Renal cortical epithelial cell (primary cell): ENCODE measurements around the gene MXI1. TPM values are rescaled to one million over a fixed set of nuclear protein-coding genes. Genes with fewer than 3 reads are reported as not detected.
"Not testable (repeated sequence)": the region's sequence is repeated elsewhere in the genome, so short reads cannot be mapped to it uniquely, and the experiment has no call there.

Source experiments
- DNase-seq: peaks from one replicate; pipeline ENCODE4 v3.0.0-alpha.2; 2011; ENCODE audit warnings: low read depth
- total RNA-seq: library from RNA; depleted of rRNA; stranded (reverse); fragments of >200 nt; gene quantifications from 2 replicates; pipeline ENCODE4 v1.2.3, GENCODE V29; 2014

Gene MXI1
- total RNA-seq, 1 donor from 2014 or later = 37.2 TPM

DNA sequence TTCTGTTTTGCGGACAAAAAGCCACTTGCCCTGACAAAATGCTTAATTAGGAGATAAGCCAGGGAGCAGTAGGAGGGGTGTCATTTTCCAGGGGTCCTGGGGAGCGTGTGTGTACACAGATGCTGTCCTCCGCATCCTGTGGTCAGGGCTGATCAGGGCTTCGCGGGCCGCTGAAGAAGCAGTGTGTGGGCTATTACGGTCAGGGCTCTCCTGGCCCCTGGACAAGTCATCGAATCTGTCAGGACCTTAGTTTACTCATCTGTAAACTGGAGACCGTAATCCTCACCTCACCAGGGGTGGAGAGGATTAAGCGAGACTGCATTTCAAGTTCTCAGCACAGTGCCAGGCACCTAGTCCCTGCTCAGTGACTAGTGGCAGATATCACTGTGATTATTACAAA is 26.0 kb upstream of the MXI1 start:
- DNase-seq = no peak

DNA sequence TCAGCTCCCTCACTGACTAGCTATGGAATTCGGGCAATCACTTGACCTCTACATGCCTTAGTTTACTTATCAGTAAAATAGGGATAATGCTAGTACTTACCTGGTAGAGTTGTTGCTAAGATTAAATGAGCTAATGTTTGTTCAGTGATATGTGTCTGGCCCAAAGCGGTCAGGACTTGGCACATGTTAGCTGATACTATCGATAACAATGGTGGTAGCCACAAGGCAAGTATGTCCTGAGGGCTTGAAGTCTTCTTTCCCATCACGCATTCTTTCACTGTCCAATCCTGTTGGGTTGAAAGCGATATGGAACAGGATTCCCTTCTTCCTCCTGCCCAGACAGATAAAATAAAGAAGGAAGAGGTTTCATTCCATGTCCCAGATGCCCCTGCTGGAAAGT is 25.5 kb upstream of the MXI1 start:
- DNase-seq = no peak

DNA sequence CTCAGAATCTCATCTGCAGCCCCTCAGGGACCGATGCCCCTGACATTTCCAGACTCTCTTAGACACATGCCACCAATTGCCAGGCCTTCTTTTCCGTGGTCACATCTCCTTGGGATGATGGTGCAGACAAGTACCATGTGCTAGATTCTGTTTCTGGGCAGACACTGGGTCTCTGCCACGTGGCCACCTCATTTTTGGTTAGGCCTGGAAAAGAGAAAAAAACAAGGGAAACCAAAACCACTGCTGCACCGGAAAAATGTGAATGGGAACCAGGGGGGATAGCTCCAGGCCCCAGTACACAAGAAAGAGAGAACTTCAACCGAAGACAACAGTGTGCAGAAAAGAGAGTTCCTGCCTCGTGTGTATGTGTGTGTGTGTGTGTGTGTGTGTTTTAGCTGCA is 23.0 kb upstream of the MXI1 start:
- no peak for DNase-seq

DNA sequence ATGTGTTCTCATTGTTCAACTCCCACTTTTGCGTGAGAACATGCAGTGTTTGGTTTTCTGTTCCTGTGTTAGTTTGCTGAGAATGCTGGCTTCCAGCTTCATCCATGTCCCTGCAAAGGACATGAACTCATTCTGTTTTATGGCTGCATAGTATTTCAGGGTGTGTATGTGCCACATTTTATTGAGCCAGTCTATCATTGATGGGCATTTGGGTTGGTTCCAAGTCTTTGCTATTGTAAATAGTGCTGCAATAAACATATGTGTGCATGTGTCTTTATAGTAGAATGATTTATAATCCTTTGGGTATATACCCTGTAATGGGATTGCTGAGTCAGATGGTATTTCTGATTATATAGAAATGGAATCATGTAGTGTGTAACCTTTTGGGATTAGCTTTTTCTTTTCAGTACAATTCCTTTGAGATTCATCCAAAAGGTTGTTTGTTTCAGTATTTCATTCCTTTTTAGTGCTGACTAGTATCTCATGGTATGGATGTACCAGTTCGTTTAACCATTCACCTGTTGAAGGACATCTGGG is 21.7 kb upstream of the MXI1 start:
- not testable (repeated sequence) for DNase-seq

DNA sequence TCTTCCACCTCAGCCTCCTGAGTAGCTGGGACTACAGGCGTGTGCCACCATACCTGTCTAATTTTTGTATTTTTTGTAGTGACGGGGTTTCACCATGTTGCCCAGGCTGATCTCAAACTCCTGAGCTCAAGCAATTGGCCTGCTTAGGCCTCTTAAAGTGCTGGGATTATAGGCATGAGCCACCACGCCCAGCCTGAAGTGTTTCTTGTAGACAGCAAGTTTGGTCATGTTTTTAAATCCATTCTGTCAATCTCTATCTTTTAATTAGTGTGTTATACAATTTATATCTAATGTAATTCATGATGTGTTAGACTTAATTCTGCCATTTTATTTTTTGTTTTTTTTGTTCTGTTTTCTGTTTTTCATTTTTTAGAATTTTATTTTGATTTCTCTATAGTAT is 17.2 kb upstream of the MXI1 start:
- no peak for DNase-seq

DNA sequence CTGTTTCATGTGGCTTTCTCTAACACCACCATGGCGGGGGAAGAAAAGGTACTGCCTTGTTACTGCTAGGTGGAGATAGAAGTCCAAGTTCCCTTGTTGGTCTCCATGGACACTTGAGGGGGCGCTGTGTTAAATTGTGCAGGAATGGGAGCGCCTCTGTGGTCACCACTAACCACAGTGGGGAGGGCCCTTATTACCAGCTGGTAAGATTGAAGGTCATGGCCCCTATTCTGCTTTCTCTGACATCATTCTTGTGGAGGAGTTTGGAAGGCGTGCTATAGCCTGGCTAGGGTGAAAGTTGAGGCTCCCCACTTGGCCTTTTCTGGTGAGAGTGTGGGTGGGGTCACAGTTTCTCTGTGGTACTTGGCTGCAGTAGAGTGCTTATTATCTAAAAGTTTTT is 14.9 kb upstream of the MXI1 start:
- no peak for DNase-seq

DNA sequence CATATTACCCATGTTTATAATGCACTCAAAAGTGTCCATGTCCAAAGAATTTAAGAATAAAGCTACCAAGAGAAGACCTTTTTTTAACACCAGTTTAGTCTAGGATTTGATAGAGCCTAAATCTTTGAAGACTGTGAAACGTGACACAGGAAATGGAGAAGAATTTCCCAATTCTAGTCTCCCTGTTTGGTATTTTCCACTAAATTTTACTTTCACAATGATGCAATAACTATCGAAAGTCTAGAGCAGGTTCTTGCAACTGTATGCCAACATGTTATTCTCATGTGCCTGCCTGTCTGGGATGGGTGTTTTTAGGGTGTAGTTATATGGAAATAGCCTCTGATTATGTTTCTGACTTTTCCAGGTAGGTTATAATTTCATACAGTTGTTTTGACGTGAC is 6.9 kb upstream of the MXI1 start:
- DNase-seq = no peak

DNA sequence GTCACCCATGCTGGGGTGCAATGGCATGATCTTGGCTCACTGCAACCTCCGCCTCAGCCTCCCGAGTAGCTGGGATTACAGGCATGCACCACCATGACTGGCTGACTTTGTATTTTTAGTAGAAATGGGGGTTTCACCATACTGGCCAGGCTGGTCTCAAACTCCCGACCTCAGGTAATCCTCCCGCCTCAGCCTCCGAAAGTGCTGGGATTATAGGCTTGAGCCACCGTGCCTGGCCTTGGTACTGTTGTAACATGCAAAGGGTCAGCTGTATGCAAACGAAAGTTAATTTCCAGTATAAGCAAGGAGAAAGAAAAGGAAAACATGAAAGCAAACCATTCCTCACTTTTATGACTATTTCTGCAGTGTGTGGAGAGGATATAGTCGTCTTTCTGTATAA is 6.4 kb upstream of the MXI1 start:
- not testable (repeated sequence) for DNase-seq

DNA sequence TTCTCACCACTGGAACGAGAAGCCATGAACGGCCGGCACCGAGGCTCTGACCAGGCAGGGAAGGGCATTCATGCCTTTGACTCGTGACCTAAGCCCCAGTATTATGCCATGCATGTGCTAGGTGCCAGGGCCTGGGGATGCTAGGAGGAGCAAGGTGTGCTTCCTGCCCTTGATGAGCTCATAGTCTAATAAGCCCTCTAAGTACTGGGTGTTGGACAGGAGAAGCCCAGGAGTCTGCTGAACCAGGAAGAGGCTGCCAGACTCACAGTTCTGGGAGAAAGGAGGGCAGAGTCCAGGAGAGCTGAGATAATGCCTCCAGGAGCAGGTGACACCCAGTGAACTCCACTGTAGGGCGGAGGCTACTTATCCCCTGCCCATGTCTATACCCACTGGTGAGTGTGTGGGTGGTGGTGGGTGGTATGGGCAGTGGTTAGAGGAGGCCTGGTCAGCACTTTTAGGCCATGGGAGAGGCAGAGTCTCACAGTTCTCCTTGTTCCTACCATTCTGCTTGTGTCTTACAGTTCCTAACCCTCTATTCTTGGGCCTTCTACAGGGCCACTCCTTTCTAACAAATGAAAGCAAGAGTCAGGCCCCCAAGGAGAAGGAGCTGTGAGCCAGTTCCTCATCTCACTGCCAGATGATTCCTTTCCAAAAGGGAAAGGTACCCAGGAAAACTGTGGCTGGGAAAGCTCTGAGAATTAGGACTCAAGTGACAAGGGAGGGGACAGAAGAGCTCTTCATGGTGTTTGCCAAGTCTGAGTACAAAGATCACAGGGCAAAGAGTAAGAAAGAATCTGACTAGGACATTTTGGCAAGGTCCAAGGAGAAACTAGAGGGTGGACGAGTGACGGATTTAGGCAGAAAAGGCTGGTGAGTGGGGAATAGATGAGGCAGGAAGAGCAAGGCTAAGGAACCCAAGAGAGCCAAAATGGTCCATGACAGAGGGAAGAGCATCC is 3.6 kb upstream of the MXI1 start:
- DNase-seq = no peak

DNA sequence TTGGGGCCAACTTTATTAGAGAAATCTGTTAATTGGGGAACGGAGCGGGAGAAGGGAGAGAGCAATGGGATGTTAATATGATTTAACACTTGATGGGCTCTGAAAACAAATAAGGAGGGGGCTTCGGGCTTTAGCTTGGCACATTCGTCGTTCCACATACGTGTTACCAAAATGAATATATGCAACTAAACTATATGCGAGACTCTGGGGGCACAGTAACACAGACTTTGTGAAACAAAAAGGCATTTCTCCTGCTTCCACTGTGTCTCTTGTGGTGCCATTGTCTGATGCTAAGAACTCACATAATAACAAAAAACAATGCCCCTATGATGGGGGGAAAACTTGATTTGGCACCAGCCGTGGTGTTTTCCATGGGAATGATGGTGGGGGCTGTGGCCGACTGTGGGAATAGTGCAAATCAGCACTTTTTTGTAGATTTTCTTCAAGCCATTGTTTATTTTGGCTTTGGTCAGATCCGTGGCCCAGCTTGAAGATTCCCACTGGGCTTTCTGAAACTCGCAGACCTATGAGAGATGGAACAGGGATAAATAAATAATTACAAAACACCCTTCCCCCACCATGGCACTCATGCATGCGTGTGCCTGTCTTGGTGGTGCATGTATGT is 2.2 kb upstream of the MXI1 start:
- DNase-seq = no peak

DNA sequence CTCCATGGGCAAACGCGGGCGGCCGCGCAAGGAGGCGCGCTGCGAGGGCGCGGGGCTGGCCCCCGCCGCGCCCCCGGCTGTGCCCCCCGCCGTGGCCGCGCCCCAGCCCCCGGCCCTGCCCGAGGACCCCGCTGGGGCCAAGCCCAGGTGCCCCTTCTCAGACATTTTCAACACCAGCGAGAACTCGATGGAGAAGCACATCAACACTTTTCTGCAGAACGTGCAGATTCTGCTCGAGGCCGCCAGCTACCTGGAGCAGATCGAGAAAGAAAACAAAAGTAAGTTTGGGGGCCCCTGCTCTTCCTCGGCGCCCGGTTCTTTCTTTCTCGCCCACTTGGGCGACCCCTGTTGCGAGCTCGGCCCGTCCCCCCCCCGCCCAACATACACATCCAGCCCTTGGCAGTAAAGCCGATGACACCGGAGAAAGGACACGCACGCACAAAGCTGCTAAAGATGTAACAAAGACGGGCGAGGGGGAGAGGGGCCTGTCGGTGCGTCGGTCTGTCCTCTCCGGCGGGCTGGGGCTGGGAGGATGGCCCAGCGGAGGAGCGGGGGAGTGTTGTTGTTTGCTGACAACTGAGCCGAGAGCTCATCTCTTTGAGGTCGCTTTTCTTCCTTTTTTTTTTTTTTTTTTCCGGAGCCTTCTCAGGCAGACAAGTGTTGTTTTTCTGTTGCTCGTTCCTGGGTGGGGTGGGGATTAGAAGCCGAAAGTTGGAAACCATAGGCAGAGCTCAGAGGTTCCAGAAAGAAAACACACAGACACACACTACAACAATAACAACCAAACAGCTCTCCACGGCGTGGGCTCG is 604 bp downstream of the MXI1 start:
- DNase-seq = peak; percentile 24

DNA sequence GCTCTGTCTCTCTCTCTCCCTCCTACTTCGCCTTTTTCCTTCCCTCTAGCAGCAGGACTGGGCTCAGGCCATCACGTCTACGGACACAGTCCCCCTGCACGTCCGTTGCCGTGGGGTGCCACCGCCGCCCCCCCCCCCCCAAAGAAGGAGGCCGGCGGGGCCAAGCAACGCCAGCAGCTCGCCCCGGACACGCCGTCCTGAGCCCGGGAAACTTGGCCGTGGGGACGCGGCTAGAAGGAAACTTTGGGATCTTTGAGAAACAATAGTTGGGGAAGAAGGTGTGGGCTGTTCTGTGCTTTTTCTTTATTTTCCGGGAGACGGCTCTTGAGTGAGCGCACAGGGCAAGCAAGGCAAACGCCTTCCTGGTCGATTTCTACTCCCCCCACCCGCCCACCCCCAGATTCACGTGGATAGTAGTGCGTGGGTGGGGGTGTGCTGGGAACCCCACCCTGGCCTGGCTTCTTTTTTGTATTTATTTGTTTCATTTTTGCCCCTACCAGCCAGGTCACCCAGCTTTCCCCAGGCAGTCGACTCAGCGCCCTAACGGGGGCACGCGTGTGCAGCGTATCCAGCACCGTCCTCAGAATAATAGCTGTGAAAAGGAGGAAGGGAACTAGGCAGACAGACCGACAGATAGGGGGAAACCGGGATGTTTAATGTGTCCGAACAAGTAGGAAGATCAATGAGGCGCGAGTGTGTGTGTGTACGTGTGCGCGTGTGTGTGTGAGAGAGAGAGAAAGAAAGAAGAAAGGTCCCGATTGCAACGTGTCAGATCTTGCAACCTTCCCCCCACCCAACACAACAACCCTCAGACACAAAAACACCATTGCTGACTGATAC is 1.4 kb downstream of the MXI1 start:
- DNase-seq = peak; percentile 29

DNA sequence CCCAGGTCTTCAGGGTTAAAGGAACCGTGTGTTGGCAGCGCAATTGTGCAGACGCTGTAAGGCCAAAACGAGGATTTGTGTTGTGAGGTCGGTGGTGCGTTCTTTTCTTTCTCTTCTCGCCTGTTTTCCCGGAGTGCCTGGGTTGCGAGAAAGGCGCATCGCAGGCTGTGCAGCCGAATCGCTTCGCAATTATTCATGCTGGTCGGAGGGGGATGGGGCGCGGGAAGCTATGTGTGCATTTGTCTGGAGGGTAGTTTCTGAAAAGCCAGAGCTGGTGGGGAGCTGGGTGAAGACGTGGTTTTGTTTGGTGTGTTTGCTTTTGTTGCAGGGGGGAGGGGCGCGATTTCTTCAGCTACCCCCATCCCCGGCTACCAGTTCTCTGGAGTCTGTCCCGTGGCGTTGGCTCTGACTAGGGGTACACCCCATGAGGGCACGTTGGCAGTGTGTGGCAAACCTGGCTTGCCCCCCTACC is 2.1 kb downstream of the MXI1 start:
- DNase-seq = peak; percentile 66

DNA sequence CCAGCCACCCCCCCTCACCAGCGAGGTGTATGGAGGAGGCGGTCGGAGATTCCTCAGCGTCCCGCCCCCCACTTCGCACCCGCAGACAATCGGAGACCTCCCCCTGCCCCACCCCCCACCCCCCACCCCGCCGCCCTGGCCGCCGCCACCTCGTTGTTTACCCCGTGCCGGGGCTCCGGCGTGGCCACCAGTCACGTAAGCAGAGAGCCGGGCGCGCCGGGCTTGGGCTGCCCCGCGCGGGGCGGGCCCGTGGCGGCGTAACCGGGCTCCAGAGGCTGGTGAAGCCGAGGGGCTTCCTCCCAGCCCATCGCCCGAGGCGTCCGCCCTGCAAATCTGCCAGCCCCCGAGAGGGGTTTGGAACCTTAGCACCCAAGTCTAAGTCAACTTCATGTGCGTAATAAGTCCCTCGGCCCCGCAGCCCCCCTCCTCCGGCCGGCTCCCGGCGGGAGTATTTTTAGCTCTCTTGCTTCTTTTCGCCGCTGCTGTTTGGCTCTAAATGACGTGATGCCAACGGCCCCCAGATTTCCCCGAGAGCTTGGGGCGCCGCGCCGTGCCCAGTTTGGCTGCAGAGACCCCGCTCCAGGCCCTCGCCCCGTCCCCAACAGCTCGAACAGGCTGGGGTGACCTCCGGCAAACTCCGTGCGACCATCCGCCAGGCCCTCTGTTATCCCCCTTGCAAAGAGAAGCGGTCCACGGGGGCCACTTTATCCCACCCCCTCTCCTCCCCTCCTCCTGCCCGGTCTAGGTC is 2.7 kb downstream of the MXI1 start:
- DNase-seq = no peak

DNA sequence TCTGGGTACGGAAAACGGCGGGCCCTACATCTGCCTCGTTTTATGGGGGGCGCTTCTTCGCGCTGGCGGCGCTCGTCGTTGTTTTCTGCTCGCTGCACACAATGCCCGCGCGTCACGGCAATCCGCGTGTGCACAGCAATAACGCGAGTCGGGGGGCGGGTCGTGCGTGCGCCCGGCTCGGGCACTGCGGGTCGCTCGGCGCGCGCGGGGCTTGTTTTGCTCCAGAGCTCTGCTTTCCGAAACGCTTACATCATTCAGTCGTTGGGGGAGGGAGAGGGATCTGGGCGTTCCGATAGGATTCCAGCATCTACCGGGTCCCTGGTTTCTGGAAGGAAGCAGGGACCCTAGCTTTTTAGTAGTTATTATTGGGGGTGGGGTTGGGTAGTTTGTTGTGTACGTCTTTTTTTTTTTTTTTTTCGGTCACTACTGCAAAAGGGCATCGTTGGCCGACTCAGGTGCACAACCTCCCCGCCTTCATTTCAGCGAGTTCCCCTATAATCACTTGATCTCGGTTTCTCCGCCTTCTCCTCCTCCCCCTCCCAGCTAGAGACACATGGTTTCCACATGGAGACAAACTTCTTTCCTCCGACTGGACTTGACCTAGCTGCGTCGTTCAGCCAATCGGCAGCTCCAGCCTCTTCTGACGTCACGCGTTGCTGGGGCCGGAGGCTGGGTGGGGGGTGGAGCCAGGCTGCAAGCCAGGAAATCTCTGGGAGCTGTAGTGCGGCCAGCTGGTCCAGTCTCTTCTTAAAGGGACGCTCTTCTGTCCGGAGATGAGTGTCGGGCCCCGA is 3.5 kb downstream of the MXI1 start:
- DNase-seq = peak; percentile 98

DNA sequence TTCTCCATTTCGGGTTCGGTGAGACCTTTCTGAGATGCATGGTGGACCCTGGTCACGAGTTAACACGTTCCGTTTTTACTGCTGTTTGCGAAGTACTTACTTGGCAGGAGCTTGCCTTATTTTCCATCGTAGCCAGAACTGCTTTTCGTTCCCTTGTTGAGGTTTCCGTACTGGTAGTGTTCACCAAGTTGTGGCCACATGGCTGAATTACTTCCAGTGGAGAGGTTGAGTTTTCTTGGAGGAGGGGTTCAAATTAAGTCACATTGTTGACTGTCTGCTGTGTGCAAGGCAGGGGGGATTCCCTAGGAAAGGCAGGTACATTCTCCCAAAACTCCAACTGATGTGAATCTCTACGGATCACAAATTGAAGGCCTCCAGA is 4.0 kb downstream of the MXI1 start:
- no peak for DNase-seq

DNA sequence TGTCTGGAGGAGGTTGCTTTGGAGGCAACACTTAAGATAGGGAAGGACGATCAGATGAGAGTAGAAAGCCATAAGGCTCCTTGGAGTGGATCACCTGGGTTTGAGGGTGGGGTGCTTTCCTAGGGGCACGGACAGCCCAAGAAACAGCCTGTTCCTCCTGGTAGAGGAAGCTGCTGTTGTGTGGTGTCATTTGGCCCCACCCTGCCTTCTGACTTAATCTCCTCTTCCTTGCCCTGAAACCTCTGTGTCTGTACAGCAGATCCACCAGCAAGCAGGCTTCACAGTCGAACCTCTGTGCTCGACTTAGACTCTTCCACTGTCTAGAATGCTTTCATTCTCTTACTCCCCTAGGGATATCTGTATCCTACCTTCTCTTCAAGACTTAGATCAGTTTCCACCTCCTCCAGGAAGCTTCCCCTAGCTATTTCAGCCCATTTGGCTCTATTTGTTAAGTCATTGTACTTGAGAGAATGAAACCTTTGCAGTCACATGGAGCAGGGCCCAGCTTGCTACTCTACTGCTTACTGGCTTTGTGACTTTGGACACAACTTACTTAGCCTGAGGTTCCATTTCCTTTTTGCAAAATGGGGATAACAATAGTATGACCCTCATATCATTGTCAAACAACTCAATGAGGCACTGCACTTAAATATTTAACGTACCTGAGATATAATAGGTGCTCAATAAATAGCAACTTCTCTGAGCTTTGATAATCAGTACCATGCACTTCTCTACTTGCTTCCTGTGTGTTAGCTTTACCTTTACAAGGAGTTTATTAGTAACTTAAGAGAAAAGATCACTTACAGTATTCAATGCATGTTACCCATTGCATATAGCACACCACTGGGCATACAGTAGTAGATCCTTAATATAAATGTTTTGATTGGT is 5.0 kb downstream of the MXI1 start:
- DNase-seq = no peak

DNA sequence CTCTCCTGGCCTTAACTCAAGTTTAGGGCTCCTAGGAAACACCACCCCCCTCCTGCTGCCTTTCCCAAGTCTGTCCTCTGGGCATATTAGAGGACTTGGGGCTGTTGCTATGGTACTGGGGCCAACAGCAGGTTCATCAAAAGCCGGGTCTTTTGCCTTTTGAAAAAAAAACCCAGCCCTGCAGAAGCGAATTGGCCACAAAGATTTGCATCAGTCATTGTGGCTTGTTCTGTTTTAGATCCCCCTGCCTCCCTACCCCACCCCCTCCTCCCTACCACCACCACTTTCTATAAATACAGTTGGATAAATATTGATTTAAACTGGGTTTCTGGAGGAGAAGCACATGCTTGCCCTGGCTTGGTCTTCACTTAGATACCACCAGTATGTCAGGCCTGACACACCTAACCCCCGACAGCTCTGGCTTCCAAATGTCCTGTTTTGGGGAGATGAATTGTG is 7.0 kb downstream of the MXI1 start:
- DNase-seq = no peak
